Mesenteric fat pad (tissue), 1 donor: Measurements from ENCODE around the gene ATXN7L3B. TPM values are rescaled to one million over a fixed set of nuclear protein-coding genes. Genes with fewer than 3 reads are reported as not detected.

Experiments used
- DNase-seq: peaks from one replicate; pipeline ENCODE4 v3.0.0-alpha.2; 2020; ENCODE audit warnings: low spot score
- total RNA-seq: library from RNA; stranded (reverse); fragmentation: NEBNext Ultra II Directional; extraction: Animal tissue kit (Norgen Biotek cat#: 25700); gene quantifications from one replicate; pipeline ENCODE4 v1.2.1, GENCODE V29; 2021
- donor health status: DM: yes; HTN: yes; CAD: no.

The ATXN7L3B gene
- total RNA-seq, 1 donor from 2014 or later = 17.0 TPM

DNA sequence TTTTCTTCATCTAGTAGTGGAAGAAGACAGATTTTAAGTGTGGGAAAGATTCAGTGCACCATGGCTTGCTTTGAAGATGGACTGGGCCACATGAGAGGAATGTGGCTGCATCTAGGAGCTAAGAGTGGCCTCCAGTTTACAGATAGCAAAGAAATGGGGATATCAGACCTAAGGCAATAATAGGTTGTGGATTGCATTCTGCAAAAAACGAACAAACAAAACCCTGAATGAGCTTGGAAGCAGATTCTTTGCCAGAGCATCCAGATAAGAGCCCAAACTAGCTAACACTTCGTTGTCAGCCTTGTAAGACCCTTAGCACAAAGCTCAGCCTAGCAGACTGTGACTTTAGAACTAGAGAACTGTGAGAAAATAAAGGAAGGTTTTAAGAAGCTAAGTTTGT is 9.6 kb downstream of the ATXN7L3B start:
- DNase-seq = no peak

- DNase-seq = no peak
Observed at GRCh38 chr12:74551291-74551690, 13.7 kb downstream of the ATXN7L3B start.

DNA sequence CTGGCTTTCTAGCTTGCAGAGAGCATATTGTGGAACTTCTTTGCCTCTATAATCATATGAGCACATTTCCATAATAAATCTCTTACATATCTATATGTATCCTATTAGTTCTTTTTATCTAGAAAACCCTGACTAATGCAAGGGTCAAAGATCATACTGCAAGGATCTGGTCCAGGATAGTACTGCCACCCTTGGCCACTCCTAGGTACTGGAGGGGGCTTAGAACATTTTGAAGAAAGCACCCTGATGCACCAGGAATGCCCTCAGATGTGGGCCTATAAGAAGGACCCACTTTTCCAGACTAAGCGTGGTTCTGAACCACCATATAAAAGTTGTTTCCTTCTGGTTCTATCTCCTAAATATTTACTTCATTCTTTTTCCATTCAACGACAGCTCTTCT is 14.6 kb downstream of the ATXN7L3B start:
- DNase-seq = no peak

GRCh38 chr12:74559728-74560127 is 22.1 kb downstream of the ATXN7L3B start:
- DNase-seq = no peak

DNA sequence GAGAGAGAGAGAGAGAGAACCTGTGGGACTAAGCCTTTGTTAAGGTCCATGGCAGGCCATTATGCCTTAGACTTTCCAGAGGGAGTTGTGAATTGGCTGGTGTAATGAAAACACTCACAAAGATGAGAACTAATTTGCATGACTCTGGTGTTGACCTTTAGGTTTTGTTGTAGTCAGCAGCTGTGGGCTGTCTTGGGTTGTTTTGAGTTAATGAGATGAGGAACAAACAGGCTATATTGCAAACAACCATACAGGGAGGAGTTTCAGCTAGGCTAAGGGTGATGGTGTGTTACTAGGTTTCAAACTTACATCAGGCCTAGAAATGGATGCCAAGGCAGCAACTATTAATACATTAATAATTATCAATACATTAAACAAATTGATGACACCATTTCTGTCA is 26.3 kb downstream of the ATXN7L3B start:
- no peak for DNase-seq

DNA sequence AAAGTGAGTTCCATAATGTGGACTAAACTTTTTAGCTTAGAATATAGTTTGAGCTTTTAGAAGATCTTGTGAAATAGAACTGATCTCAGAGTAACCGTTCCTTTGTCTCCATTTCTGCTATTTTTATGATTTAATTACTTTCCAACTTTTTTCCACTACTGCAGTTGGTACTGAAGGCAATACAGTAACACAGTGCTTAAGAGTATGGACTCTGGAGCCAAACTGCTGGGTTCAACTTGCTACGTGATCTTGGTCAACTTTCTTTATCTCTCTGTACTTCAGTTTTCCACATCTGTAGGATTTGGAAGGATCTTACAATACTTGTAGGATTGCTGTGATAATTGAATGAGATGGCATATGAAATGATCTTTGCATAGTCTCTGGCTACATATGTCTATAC is 40.9 kb downstream of the ATXN7L3B start:
- DNase-seq = no peak

DNA sequence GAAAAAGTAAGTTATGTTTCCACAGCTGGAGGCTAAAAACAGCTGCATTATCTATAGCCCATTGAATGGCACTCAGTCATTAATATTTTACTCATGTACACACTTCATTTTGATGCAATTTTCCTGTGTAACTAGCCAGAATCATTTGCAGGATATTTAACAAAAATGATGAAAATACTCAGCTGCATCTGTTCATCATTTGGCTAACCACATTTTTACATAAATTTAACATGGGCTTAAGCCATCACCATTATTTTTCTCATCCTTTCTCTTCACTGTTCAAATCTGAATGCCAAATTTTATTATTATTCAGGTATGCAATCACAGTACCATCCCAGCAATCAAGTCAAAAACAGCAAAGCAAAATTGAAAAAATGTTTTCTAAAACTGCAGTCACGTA is 41.8 kb downstream of the ATXN7L3B start:
- no peak for DNase-seq

- no peak for DNase-seq
Observed at GRCh38 chr12:74579981-74580380, 42.3 kb downstream of the ATXN7L3B start.

- no peak for DNase-seq
Observed at GRCh38 chr12:74581439-74581838, 43.8 kb downstream of the ATXN7L3B start.

GRCh38 chr12:74584483-74585062 is 46.9 kb downstream of the ATXN7L3B start:
- DNase-seq = no peak

DNA sequence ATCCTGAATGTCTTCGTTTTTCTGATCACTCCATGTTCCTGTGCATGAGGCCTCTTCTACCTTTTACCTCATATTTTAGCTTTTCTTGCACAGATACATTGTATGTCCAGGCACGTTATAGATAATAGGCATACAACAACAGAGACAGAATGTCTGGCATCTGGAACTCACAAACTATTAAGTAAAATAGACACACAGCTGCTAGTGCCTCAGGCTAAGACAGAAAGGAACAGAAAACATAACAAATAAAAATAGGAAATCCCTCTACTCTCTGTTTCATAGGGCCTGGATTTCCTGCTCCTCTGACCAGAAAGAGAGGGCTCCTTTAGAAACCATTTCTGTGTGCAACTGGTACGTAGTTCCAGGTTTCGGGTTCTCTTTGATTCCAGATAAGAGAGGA is 48.6 kb downstream of the ATXN7L3B start:
- DNase-seq = no peak
